GM12878 (cell line): ENCODE measurements around the gene DIS3L2. TPM values are rescaled to one million over a fixed set of nuclear protein-coding genes. Genes with fewer than 3 reads are reported as not detected.
A peak's percentile ranks its signal among the peaks of the same experiment; 100 is the strongest.

Source experiments
- ATF7 ChIP-seq: fragments of 450-650 bp; IDR thresholded peaks from 2 replicates; pipeline ENCODE4 v1.6.1; 2016; ENCODE audit warnings: low read depth, mild to moderate bottlenecking
- BHLHE40 ChIP-seq, 2 experiments: fragments of 450-650 bp in 1 of 2; IDR thresholded peaks; 2 replicates each; pipeline ENCODE4 v1.6.1; 2011 to 2017; ENCODE audit warnings: low read depth in 2 of 2, borderline replicate concordance in 1 of 2, improper control_type of control experiment in 1 of 2, low read length in 1 of 2, mild to moderate bottlenecking in 1 of 2
- CBFB ChIP-seq: IDR thresholded peaks from 2 replicates; pipeline ENCODE4 v1.6.1; 2016; ENCODE audit warnings: antibody characterized with exemption, low read depth
- CEBPB ChIP-seq, 2 experiments: fragments of 150-350 bp in 1 of 2; IDR thresholded peaks; 2 replicates each; pipeline ENCODE4 v1.6.1; 2012 to 2014; ENCODE audit warnings: low read depth in 2 of 2, low read length in 2 of 2, borderline replicate concordance in 1 of 2, inconsistent platforms in 1 of 2
- EP300 ChIP-seq, 2 experiments: fragments of 150-350 bp in 1 of 2; IDR thresholded peaks; 2 replicates each; pipeline ENCODE4 v1.6.1; 2011 to 2012; ENCODE audit warnings: low read depth in 2 of 2, low read length in 2 of 2, borderline replicate concordance in 1 of 2, improper control_type of control experiment in 1 of 2, inconsistent platforms in 1 of 2; ENCODE audit not compliant: control insufficient read depth in 1 of 2
- GABPA ChIP-seq: IDR thresholded peaks from 2 replicates; pipeline ENCODE4 v1.6.1; 2014; ENCODE audit warnings: antibody characterized with exemption, low read depth, mild to moderate bottlenecking, inconsistent platforms
- IKZF1 ChIP-seq: fragments of 450-650 bp; conservative IDR thresholded peaks from 2 replicates; pipeline ENCODE4 v1.6.1; 2017; ENCODE audit warnings: antibody characterized with exemption, mild to moderate bottlenecking
- IKZF2 ChIP-seq, 2 experiments: fragments of 450-650 bp; IDR thresholded peaks; 2 replicates each; pipeline ENCODE4 v1.6.1; 2017; ENCODE audit warnings: mild to moderate bottlenecking in 2 of 2, moderate library complexity in 2 of 2
- JUND ChIP-seq: IDR thresholded peaks from 2 replicates; pipeline ENCODE4 v1.6.1; 2012; ENCODE audit warnings: low read depth, mild to moderate bottlenecking, low read length, improper control_type of control experiment, moderate library complexity
- MEF2B ChIP-seq: fragments of 450-650 bp; IDR thresholded peaks from 2 replicates; pipeline ENCODE4 v1.6.1; 2018; ENCODE audit warnings: mild to moderate bottlenecking, moderate library complexity; ENCODE audit not compliant: partially characterized antibody, poor library complexity, severe bottlenecking
- MTA3 ChIP-seq: IDR thresholded peaks from 2 replicates; pipeline ENCODE4 v1.6.1; 2012; ENCODE audit warnings: low read length, inconsistent platforms, borderline replicate concordance
- NFXL1 ChIP-seq: fragments of 450-650 bp; IDR thresholded peaks from 2 replicates; pipeline ENCODE4 v1.6.1; 2017; ENCODE audit warnings: antibody characterized with exemption, mild to moderate bottlenecking, borderline replicate concordance
- NFYB ChIP-seq: IDR thresholded peaks from 2 replicates; pipeline ENCODE4 v1.6.1; 2011; ENCODE audit warnings: low read depth, mild to moderate bottlenecking, low read length, improper control_type of control experiment, moderate library complexity; ENCODE audit not compliant: insufficient read depth
- PAX5 ChIP-seq: IDR thresholded peaks from 2 replicates; pipeline ENCODE4 v1.6.1; 2011; ENCODE audit warnings: low read depth, low read length, borderline replicate concordance
- RBBP5 ChIP-seq: fragments of 200-600 bp; sonication (generic); conservative IDR thresholded peaks from 2 replicates; pipeline ENCODE4 v1.6.1; 2016
- REST ChIP-seq: IDR thresholded peaks from 2 replicates; pipeline ENCODE4 v1.6.1; 2012; ENCODE audit warnings: mild to moderate bottlenecking, low read depth, low read length
- STAT1 ChIP-seq: fragments of 450-650 bp; conservative IDR thresholded peaks from 2 replicates; pipeline ENCODE4 v1.6.1; 2014; ENCODE audit warnings: antibody characterized with exemption, mild to moderate bottlenecking
- TBL1XR1 ChIP-seq: IDR thresholded peaks from 2 replicates; pipeline ENCODE4 v1.6.1; 2012; ENCODE audit warnings: low read depth, low read length, improper control_type of control experiment
- WRNIP1 ChIP-seq: IDR thresholded peaks from 2 replicates; pipeline ENCODE4 v1.6.1; 2011; ENCODE audit warnings: low read depth, low read length, improper control_type of control experiment, borderline replicate concordance
- ZBTB4 ChIP-seq: fragments of 450-650 bp; formaldehyde crosslinking; IDR thresholded peaks from 2 replicates; pipeline ENCODE4 v1.4.0; 2022; ENCODE audit warnings: mild to moderate bottlenecking, moderate library complexity
- ZNF207 ChIP-seq: fragments of 450-650 bp; IDR thresholded peaks from 2 replicates; pipeline ENCODE4 v1.6.1; 2014; ENCODE audit warnings: antibody characterized with exemption, mild to moderate bottlenecking, borderline replicate concordance
- ZNF24 ChIP-seq: fragments of 450-650 bp; IDR thresholded peaks from 2 replicates; pipeline ENCODE4 v1.6.1; 2017; ENCODE audit warnings: antibody characterized with exemption, mild to moderate bottlenecking
- polyA plus RNA-seq, 11 experiments: library from polyadenylated mRNA; depleted of rRNA in 4 of 11; unstranded in 6 of 11; stranded (reverse) in 5 of 11; fragments of >200 nt; fragmentation: Nextera tagmentation in 4 of 11; fragmentation: Illumina TruSeq in 1 of 11; extraction: Ambion mirVana in 4 of 11; extraction: Trizol in 1 of 11; gene quantifications; 1 replicate in 1 of 11; 2 replicates in 10 of 11; pipeline versions ENCODE4 v1.2.1 to v1.2.3, GENCODE V29; 2011 to 2016; ENCODE audit warnings: inconsistent platforms in 2 of 11, missing spikeins in 2 of 11, low read depth in 1 of 11
- total RNA-seq, 4 experiments: library from RNA; depleted of rRNA in 3 of 4; stranded (reverse); fragments of >200 nt in 3 of 4; fragmentation: Illumina TruSeq in 1 of 4; extraction: Trizol in 1 of 4; gene quantifications; 2 replicates each; pipeline versions ENCODE4 v1.2.1 to v1.2.3, GENCODE V29; 2013 to 2021
- TF ChIP-seq, protein P1 (sequence below): fragments of 450-650 bp; IDR thresholded peaks from 2 replicates; pipeline ENCODE4 v1.6.1; 2017; ENCODE audit warnings: mild to moderate bottlenecking

Gene DIS3L2
- total and polyA plus RNA-seq, 10 of the 15 experiments (the other 5 are each of a cell fraction or from before 2014, with no cell fraction given) = 3.5 to 27.1 (median 16.0) TPM

DNA sequence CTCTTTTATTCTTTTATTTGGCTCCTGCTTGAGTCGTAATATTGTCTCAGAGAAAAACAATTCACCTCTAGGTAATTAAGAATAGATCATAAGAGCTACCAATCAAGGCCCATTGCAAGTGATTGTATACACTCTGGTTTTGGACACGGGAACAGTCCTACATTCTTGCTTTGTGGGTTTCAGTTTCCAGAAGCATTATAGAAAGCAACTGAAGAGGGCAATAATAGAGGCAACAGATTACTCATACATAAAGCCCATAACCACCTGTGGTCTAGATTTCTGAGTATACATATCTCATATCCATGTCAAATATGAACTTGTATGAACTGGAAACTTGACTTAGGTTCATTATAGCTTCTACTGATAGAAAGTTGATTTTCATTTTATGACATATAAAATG is 65.4 kb downstream of the DIS3L2 start (continued):
- TF ChIP-seq, protein P1, sequence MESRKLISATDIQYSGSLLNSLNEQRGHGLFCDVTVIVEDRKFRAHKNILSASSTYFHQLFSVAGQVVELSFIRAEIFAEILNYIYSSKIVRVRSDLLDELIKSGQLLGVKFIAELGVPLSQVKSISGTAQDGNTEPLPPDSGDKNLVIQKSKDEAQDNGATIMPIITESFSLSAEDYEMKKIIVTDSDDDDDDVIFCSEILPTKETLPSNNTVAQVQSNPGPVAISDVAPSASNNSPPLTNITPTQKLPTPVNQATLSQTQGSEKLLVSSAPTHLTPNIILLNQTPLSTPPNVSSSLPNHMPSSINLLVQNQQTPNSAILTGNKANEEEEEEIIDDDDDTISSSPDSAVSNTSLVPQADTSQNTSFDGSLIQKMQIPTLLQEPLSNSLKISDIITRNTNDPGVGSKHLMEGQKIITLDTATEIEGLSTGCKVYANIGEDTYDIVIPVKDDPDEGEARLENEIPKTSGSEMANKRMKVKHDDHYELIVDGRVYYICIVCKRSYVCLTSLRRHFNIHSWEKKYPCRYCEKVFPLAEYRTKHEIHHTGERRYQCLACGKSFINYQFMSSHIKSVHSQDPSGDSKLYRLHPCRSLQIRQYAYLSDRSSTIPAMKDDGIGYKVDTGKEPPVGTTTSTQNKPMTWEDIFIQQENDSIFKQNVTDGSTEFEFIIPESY = no peak
- TF ChIP-seq NFYB = peak; percentile 56; the same call in 1 of the 2 replicates
- no peak for TF ChIP-seq STAT1
- TF ChIP-seq MTA3 = peak; percentile 87
- TF ChIP-seq CEBPB (IDR thresholded peaks at IDR 0.05; ENCODE audit: borderline replicate concordance in 1 of 2, low read depth in 2 of 2, low read length in 2 of 2) = peak in 1 of 2 experiments; percentile 77; a peak in 1 of 4 replicates
- TF ChIP-seq EP300 (IDR thresholded peaks at IDR 0.05; ENCODE audit: borderline replicate concordance in 1 of 2, control insufficient read depth in 1 of 2, low read depth in 2 of 2, low read length in 2 of 2) = peak in 1 of 2 experiments; percentile 55; a peak in 1 of 4 replicates
- no peak for TF ChIP-seq ZBTB4 (CRISPR knock-in tag)
- no peak for TF ChIP-seq RBBP5
- no peak for TF ChIP-seq NFXL1
- peak; percentile 79; the same call in 1 of the 2 replicates for TF ChIP-seq ZNF24
- peak; percentile 66 for TF ChIP-seq IKZF1
- TF ChIP-seq ZNF207 = no peak
- TF ChIP-seq CBFB = peak; percentile 94; the same call in 1 of the 2 replicates
- TF ChIP-seq IKZF2 (IDR thresholded peaks at IDR 0.05) = peak; percentile 87 to 89
- TF ChIP-seq WRNIP1 = no peak
- peak; percentile 58 to 71; a peak in 3 of 4 replicates for TF ChIP-seq BHLHE40 (IDR thresholded peaks at IDR 0.05; ENCODE audit: borderline replicate concordance in 1 of 2, low read depth in 2 of 2, low read length in 1 of 2)
- peak; percentile 44; the same call in 1 of the 2 replicates for TF ChIP-seq ATF7
- TF ChIP-seq REST = peak; percentile 21; the same call in 1 of the 2 replicates
- TF ChIP-seq JUND = no peak
- TF ChIP-seq PAX5 = peak; percentile 82; the same call in 1 of the 2 replicates
- peak; percentile 29; the same call in 1 of the 2 replicates for TF ChIP-seq GABPA
- TF ChIP-seq TBL1XR1 = peak; percentile 86; the same call in 1 of the 2 replicates
- peak; percentile 77 for TF ChIP-seq MEF2B
